ENCODE results near the gene CACNB2.

- TF ChIP-seq CTCF (conservative IDR thresholded peaks at IDR 0.05) = no peak
- TF ChIP-seq EZH2 (IDR thresholded peaks at IDR 0.05; ENCODE audit: low read depth) = no peak
Measured at GRCh38 chr10:18414061-18414460, 273.8 kb downstream of the CACNB2 start.
